GM18508 (cell line): Measurements from ENCODE around the gene CTTN.

Experiments
- ATAC-seq: cut with Tn5 transposase; IDR thresholded peaks from one replicate; pipeline ENCODE4 v1.9.1; 2021; ENCODE audit warnings: moderate number of reproducible peaks; ENCODE audit not compliant: insufficient read depth, unreplicated experiment

The CTTN gene

GRCh38 chr11:70468256-70469195, 70.2 kb downstream of the CTTN start:
- ATAC-seq = no peak

DNA sequence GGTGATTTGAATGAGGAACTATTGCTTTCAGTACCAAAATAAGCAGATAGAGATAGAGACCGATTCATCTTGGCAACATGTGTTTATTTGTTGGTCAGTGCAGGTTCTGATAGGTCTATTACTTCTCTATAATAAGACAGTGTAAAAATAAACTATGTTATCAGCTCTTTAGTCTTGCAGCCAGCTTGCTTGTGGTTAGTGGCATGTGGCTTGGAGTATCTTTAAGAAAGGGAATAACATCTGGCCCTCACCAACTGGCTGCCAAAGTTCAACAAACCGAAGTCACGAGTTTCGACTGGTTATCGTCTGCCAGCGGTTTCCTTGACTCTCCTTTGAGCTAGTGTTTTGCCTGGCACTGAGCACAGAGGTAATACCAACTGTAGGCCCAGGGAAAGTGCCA, 71.8 kb downstream of the CTTN start:
- ATAC-seq = no peak

DNA sequence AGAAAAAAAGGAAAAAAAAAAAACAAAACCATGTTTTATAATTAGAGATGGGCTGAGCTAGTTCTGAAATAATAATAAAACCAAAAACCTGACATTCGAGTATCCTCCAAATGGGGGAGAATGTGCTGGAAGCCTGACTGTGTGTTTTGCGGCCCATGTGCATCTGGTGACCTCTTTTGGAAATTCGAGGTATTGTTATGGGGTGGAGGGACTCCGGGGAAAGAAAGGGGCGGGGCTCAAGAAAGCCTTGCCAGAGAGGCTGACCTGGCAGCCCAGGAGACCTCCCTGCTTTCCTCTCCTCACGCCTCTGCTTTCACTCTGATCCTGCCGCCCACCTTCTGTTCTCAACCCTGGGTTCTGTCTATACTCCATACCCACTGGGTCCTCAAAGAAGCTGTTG, 72.9 kb downstream of the CTTN start:
- no peak for ATAC-seq

DNA sequence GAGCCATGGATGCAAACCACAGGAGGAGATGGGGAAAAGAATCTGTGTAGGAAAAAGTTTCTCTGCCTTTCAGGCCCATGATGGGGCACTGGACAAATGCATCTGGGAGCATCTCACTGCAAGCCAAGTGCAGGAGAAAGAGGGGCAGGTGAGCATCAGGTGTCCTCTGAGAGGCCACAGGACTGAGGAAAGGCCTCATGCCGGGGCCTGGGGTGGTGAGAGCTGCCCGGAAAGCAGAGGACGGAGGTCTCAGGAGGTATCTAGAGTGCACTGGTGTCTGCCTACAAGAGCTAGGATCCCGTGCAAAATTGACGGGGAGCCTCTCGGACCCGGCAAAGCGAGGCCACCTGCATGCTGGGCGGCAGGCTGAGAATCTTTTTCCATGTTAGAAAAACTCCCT, 73.9 kb downstream of the CTTN start:
- ATAC-seq = no peak

DNA sequence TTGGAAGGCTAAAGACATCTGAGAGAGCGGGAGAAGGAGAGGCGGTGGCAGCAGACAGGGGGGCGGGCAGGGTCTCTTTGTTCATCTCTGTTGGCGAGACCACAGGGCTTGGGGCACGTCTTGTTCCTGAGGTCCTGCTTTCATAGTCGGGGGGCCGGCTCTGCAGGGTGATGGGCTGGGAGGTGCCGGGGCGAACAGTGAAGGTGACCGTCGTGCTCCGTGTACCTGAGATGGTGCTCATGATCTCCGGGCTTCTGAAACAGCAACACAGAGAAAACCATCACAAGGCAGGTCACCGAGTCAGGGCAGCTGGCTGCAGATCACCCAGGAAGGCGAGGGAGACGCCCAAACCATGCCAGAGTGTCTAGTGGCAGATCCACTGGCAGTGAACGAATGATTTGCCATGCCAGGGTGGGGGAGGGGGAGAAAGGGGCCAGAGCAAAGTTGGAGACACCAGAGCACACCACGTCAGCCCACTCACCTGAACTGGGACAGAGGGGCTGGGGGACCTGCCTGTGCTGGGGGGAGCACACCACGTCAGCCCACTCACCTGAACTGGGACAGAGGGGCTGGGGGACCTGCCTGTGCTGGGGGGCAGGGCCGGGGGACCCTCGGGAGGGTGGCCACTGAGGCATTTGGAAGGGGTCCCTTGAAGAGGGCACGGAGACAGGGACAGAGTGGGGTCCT, 75.0 kb downstream of the CTTN start:
- ATAC-seq = no peak

DNA sequence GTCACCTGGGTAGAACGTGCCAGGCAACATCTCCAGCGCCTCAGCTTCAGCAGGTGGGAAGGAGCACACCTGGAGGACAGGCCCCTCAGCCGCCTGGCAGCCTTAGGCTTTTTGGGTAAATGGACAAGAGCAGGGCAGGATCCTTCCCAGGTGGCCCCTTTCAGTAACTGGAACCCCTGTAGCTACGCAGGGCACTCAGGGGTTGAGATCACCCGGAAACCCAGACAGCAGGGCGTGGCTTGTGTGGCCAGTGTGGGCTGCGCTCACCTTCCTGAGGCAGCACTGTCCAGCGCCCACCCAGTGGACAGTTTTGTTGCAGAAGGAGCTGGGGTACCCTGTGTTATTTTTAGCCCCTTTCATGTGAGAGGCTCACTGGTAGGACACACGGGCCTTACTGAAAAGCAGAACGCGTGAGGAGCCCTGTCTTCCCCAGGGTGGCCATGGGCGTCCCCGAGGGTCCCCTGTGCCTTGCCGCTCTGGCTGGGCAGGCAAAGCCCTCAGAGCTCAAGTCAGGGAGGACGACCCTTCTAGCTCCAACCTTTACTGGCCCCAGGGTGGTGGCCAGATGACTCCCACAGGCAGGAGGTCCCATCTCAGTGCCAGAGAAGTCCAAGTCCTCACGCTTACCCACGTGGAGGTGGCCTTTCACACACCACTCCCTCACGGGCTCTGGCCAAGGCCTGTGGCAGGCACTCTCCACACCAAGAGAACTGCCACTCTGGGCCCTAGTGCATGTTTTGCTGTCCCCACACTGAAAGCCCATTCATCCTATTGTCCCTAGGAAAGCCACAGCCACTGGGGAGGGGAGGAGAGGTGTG, 75.8 kb downstream of the CTTN start:
- ATAC-seq = no peak

- ATAC-seq = no peak
These were observed 76.4 kb downstream of the CTTN start for GRCh38 chr11:70474710-70475109.

DNA sequence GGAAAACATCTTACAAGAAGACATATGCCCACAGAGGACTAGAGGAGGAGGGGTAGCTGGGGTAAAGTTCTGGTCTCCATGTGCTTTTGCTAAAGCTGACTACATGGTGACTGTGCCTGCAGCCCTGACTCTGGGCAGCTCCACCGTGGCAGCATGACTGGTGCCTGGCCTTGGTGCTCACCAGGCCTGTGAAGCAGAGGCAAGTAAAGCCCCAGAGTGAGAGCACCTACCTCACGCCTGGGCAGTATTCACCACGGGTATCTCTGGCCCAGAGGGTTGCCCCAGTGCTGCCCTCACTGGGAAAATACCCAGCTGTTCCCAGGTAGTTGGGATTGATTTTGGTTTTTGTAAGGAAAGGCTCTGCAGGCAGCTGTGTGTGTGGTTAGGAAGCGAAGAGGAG, 78.3 kb downstream of the CTTN start:
- no peak for ATAC-seq

- ATAC-seq = no peak
These were observed 78.8 kb downstream of the CTTN start for GRCh38 chr11:70477176-70477575.

DNA sequence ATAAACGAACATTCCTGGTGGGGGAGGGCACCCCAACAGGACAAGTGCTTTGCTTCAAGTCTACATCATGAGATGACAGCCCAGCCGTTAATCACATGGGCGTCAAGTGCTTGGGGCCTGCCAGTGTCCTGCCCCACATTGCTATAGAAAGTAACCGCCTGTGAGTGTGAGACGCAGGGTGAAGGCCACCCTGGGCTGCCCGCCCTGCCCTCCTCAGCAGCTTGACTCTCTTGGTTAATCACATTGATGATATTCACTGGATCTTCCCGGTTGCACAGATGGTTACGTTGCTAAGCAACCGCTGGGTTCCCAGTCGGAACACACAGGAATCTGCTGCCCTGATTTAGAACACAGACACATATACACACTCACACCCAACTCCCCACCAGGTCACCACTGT, 79.3 kb downstream of the CTTN start:
- no peak for ATAC-seq

- no peak for ATAC-seq
These were observed 80.0 kb downstream of the CTTN start for GRCh38 chr11:70478166-70478890.

- no peak for ATAC-seq
These were observed 82.4 kb downstream of the CTTN start for GRCh38 chr11:70480711-70481110.

DNA sequence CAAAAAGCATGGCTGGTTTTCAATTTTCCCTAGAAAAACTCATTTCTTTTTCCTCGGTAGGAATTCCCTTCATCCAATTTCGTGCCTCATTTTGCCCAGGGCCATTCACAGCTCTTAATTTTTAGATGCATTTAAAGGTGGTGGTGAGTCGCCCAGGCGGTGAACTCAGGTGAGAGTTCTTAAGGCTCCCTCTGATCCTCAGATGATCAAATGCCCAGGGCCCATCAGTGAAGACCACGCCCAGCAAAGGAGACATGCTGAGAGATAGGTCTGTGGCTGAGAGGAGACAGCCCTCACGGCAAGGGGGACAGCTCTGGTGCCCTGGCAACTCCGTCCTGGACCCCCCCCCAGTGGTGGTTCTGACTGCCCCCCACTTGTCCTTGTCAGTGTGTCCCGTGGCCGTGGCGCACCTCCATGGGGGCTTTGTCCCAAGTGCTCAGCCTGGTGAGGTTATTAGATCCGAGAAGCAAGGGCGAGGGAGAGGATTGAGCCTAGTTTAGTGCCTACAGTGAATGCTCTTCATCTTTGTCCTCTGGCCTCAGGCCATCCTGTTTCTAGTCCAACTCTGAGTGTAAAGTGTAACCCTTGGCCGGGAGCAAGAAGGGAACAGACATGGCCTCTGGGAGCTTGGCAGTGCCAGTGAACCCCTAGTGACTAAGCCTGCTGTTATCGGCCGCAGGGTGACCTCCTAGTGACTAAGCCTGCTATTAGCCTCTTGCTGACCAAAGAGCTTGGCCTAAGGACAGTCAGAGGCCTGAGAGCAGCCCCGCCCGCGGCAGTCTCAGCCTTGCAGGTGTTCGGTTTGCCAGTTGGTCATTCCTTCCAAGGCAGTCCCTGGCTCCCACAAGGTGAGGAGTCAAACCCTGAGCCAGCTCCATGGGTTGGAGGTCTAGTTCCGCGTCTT, 83.5 kb downstream of the CTTN start:
- no peak for ATAC-seq

DNA sequence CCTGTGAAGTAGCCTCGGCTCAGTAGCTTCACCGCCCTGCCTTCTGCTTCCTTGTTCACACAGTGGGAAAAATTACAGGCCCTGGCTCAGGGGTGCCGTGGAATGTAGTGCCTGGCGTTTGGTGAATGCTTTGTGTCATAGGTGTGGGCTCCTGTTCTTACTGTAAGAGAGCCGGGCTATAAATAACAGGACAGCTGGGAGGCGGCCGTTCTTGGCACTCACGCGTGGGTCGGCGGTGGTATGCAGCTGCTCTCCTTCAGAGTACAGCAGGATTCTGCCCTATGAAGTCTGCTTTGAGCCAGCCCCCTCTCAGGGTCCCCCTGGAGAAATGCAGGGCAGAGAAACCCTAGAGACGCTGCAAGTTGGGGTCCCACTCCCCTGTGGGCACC, 84.2 kb downstream of the CTTN start:
- no peak for ATAC-seq

DNA sequence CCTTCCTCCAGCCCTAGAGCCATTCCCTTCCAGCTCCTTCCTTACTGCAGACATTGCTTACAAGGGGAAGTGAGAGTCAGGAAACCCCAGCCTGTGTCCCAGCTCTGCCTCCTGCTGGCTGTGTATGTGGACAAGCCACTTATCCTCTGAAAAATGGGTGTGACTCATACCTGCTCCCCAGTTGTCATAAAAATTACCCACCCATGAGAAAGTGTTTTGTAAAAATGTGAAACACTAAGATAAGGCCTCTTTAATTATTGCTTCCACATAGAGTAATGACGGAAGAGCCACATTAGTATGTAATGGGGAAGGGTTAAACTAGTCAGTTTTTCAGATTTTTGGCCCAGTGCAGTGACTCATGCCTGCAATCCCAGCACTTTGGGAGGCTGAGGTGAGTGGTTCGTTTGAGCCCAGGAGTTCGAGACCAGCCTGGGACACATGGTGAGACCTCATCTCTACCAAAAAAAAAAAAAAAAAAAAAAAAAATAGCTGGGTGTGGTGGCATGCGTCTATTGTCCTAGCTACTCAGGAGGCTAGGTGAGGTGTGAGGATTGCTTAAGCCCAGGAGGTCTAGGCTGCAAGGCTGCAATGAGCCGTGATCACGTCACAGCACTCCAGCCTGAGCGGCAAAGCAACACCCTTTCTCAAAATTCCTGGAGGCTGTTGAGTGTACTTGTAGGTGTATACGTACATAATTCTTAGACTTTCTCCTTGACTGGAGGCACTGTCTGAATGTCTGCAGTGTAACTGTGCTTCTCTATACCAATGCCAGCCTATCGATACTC, 84.9 kb downstream of the CTTN start:
- no peak for ATAC-seq

- ATAC-seq = no peak
These were observed 85.6 kb downstream of the CTTN start for GRCh38 chr11:70483917-70484316.

DNA sequence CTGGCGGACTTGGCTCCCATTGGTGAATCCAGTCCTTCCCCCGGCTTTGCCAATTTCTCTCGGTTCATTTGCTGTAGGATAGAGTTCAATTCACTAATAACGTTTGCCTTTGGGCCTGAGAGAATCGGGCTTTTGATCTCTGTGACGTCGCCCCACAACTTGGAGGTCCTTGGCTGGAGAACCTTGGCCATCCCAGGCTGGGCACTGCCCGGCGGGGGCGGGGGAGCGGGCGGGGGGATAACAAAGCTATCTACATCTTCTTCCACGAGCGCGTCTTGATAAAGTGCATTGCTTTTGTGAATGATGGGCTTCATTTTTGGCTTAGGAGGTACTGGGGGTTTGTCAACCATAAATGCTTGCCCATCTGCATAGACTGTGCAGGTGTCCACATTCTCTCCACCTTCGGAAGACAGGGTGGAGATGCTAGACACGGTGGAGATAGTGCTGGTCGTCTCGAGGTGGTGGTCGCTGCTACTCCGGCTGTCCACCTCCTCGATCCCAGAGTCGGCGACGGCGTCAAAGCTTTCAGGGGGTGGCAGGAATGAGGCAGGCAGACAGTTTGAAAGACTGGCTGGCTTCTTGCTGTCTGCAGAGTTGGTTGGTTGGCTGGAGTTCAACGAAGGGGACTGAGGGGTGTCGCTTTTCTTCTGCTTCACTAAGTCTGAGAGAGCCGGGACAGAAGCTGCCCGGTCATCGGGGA, 87.1 kb downstream of the CTTN start:
- no peak for ATAC-seq

- no peak for ATAC-seq
These were observed 87.7 kb downstream of the CTTN start for GRCh38 chr11:70486026-70486415.
